ENCODE data around the gene NCOA6.
"Not testable (repeated sequence)": the region's sequence is repeated elsewhere in the genome, so short reads cannot be mapped to it uniquely, and the experiment has no call there.

NCOA6 gene

GRCh38 chr20:34717230-34718095 lies 108.0 kb downstream of the NCOA6 start:
- no peak for DNase-seq

DNA sequence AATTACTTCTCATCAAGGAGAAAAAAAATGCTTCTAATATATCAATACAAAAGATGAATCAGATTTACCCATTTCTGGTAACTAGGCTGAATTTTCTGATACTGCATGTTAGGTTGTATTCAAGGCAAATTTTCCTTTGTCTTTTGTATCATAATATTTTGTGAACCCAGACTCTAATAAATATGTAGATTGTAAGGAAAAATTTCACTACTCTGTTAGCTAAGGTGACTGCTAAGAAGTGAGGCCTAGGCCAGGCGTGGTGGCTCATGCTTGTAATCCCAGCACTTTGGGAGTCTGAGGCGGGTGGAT lies 108.6 kb downstream of the NCOA6 start:
- no peak for DNase-seq

GRCh38 chr20:34715384-34715783 lies 110.1 kb downstream of the NCOA6 start:
- DNase-seq = no peak

DNA sequence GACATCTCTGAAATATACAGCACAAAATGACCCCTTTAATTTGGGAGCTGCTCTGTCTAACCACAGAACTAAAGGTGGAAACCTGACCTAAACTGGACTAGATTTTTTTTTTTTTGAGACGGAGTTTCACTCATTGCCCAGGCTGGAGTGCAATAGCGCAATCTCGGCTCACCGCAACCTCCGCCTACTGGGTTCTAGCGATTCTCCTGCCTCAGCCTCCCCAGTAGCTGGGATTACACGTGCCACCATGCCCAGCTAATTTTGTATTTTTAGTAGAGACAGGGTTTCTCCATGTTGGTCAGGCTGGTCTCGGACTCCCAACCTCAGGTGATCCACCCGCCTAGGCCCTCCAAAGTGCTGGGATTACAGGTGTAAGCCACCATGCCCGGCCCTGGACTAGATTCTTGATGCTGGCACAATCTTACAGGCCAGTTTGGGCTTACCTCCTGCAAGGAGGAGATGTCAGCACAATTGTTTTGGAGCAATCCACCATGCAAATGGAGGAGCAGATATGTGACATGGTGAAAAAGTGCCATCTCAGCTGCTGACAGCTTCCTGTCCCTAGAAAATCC lies 111.4 kb downstream of the NCOA6 start:
- not testable (repeated sequence) for DNase-seq

DNA sequence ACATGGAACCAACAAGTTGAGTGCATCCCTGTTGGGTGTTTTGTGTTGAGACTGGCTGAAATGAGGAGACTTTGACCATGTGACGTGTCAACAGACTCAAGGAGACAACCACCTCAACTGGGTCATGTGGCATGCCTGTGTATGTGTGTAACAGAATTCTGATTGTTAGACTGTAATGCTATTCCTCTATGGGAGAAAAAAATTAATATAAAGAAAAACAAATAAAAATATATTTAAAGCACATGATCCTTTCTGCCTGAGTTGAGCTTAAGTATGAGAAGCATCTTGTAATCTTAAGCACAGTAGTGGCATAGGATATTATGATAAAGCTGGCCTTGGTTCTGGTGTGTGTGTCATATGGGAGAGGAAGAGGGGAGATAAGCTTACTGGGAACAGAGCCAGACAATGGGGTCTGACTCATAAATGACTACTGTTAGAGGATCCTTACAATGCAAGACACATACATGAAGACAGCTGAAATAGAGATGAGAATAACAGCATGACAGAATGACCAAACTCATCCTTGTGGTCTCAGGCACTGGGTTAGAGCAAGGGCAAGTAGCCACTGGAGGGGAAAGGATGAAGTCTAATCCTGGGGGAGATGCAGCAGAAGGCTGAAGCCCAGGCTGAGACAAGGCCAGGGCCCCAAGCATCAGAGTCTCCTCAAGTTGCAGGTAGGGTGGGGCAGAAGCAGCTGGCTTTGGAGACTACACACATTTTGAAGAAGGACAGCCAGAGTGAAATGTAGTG lies 112.1 kb downstream of the NCOA6 start:
- no peak for DNase-seq

GRCh38 chr20:34712525-34713192 lies 112.8 kb downstream of the NCOA6 start:
- DNase-seq = no peak

DNA sequence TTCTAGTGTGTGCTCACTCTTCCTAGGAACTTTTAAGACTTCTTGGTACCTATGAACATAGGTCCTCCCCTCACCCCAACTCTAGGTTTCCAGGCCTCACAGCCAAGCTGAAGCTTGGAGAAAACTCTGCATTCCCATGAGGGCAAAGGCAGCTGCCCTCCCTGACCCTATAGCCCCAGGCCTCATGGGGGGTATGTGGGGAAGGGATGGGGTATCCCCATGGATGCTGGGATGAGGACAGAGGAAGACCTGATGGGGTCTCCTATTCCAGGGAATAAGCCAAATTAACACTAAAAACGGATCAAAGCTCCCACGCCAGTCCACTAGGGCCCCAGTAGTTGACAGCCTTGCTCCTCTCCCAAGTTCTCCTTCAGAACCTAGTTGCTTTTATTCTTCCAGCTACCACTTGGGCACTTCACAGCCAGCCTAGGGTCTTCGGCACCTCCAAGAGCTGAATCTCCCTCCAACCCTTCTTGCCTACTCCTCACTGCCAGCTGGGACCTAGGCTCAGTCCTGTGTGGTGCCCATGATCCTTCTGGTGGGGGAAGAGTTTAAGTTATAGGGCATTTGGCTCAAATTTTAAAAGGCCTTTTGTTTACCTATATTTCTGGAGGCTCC lies 113.5 kb downstream of the NCOA6 start:
- no peak for DNase-seq

DNA sequence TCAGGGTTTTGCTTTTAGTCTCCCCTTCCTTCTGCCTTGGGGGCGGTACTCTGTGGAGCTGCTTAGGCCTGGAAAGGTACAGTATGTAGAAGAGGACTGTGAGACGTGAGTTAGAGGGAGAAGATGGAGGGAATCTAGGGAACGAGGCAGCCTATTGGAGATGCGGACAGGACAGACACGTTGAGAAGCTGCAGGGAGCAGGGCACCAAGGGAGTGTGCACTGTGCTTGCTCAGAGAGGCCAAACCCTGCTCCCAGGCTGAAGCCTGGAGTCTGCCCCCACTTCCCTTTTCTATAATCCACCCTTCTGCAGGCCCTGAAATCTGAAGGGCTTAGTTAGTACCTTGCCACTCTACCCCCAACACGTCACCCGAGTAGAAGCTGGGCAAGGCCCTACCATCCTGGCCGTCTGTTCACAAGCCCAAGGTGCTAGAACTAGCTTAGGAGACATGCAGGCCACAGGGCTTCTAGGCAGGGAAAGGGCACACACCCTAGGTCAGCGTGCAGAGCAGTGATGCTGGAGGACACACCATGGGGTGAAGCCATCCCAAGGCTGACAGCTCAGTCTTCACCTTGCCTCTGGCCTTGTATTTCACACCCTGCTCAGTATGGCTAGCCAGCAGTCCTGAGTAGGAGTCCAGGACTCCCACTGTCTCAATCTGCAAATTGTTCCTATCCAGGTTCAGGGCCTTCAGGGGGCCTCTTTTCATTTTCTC lies 114.4 kb downstream of the NCOA6 start:
- DNase-seq = no peak

GRCh38 chr20:34710568-34710839 lies 114.9 kb downstream of the NCOA6 start:
- no peak for DNase-seq

DNA sequence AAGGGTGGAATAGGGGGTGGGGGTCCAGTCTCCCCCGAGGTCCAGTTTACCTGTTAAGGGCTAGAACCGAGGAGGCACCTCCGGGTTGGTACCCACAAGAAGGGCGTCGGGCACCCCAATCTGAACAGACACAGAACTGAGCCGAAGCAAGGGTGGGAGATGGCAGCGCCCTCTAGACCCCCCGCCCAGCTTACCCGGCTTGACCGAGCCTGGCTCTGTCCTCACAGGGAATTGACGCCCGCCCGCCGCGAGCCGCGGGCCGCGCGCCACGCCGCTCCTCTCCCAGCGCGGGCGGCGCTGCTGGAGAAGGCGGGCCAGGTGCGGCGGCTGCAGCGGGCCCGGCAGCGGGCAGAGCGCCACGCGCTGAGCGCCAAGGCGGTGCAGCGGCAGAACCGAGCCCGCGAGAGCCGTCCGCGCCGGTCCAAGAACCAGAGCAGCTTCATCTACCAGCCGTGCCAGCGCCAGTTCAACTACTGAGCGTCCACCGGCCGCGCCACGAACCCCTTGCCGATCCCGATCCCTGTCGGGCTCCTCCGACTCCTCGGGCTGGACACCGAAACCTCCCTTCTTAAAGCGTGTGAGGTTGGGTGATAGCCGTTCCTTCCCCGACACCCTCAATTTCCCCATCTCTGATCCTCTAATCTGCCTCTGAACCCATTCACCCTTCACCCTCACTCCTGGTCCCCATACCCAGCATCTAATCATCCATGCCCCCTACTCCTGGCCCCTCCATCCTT lies 115.5 kb downstream of the NCOA6 start:
- peak; percentile 84 for DNase-seq

- DNase-seq = peak; percentile 84
Observed at GRCh38 chr20:34709044-34709830, 116.2 kb downstream of the NCOA6 start.

- DNase-seq = peak; percentile 54
Observed at GRCh38 chr20:34708621-34709043, 116.8 kb downstream of the NCOA6 start.

DNA sequence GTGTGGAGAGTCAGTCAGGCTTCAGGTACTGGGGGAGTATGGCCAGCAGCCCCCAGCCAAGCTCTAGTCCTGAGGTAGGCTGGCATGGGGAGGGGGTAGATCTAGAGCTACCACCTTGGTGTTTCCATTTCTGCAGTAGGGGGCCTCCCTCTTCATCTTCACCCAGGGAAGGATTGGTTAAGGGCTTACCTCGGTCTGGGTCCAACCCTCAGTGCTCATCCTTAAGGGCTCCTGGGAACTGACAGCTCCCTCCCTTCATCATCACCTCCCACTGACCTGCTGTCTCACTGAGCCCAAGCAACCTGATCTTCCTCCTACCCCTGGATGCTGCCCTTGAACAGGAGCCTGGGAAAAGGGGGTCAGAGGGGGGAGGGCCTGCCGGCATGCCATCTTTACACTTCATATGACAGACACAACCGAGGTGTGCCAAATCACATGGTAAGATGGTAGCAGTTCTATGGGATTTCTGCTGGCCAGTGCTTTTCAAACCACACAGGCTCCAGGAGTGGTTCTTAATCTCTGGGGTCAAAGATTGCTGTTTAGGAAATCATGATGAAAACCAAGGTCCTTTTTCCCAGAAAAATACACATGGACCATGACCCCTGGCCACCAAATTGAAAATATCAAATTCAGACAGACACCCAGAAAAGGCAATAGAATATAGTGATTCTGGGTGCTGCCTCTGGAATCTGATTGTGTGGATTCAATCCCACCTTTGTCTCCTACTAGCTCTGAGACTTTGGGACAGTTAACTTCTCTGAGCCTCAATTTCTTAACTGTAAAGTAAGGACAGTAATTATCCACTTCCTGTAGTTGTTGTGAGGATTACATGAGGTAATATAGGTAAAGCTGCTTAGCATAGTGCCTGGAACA lies 118.3 kb downstream of the NCOA6 start:
- no peak for DNase-seq

DNA sequence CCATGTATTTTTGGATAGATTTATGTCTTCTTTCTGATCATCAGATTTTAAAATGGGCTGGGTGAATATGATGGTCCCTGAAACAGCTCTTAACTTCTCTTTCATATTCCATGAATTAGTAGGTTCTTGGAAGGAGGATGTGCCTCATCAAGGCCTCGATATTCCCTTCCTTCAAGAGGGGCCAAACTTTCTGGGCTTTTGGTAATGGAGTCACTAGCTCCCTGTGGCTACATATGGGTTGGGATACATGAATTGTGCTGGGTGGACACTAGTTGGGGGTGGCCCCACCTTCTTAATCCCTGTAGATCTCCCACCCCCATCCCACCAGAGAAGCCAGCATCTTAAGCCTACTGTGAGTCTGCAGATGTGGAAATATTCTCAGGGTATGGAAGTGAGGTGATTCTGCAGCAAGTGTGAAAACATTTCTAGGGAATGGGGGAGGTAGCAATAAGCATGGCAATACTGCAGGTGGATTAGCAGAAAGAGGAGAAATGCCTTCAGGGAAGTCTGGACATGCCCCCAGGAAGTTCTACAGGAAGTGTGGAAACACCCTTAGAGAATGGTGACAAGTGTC lies 119.1 kb downstream of the NCOA6 start:
- no peak for DNase-seq

- DNase-seq = no peak
Observed at GRCh38 chr20:34705397-34706301, 119.8 kb downstream of the NCOA6 start.

- DNase-seq = no peak
Observed at GRCh38 chr20:34705008-34705396, 120.4 kb downstream of the NCOA6 start.

DNA sequence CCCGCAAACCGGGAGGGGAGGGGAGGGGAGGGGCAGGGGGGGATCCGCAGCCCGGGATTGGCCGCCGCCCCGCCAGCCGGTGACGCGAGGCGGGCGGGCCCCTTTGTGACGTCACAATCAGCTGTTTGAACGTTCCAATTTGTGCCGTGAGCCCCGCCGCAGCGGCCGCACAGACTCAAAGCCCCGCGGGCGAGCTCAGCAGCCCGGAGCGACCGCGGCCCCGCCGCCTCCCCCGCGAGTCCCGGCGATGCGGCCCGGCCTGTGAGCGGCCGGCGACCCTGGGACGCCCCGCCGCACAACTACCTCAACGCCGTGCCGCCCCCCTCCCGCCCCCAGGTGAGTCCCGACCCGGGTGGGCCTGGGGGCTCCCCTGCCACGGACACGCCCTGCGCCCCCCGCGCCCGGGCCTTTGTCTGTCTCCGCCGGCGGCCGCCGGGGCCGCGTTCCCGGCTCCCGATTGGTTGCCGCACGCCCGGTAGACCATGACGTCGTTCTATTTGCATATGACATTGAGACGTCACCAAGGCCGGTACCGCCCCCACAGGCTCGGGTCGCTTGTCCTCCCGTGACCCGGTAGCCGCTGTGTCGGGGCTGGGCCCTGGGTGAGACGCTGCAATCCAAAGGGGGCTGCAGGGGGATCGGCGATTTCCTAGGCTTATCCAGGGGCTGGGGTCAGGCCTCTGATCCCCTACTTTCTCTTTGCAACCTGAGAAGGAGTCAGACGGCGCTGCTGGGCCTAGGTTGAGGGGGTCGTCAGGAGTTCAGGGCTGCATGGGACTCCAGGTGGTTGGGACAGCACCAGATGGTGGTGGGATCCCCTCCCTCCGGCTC lies 121.1 kb downstream of the NCOA6 start, which contains the start of gene TP53INP2:
TP53INP2 (plus strand) TSS at position 168 of the 831 bp plus-strand sequence. CDS start 4,396 bp downstream, outside the sequence.
- peak; percentile 92 for DNase-seq
